ENCODE data around the gene TOPORS. TPM values are rescaled to one million over a fixed set of nuclear protein-coding genes. Genes with fewer than 3 reads are reported as not detected.

Gene TOPORS
- total and polyA plus RNA-seq, 8 donors = 3.0 to 9.0 (median 4.8) TPM

GRCh38 chr9:32518276-32518675, 34.1 kb downstream of the TOPORS start:
- Histone ChIP-seq H3K36me3 (no peaks in the 10 kb centered on the region), H3K27ac (no peak overlapping the region), H3K9me3 (no peaks in the 10 kb centered on the region), H3K4me3 (no peak overlapping the region), H3K4me1 (peaks cover 0 to 8% (median 6%) of the 10 kb centered on the region in 3 donors), H3K27me3 (no peaks in the 10 kb centered on the region)
- no peak for ATAC-seq
- 93 to 100% methylated on average over 1 of the region's 1 CpG for WGBS, 2 donors
- no peak for TF ChIP-seq CTCF (IDR thresholded peaks at IDR 0.05)
- DNase-seq = no peak
- FAIRE-seq = no peak
- intact Hi-C loops (cut with DNase I) = no loop called here

- FAIRE-seq (no peak), DNase-seq (no peak), ATAC-seq (no peak)
- TF ChIP-seq CTCF (IDR thresholded peaks at IDR 0.05) = no peak
- intact Hi-C loops (cut with DNase I) = no loop called here
- H3K9me3 ChIP-seq = no peaks in the 10 kb centered on the region
- H3K27ac ChIP-seq = no peak overlapping the region
- H3K36me3 ChIP-seq = no peaks in the 10 kb centered on the region
- no peak overlapping the region for H3K4me3 ChIP-seq
- H3K4me1 ChIP-seq = peaks cover 0 to 3% (median 0%) of the 10 kb centered on the region in 3 donors
- no peaks in the 10 kb centered on the region for H3K27me3 ChIP-seq
These were observed 36.1 kb downstream of the TOPORS start for GRCh38 chr9:32516241-32516640.

GRCh38 chr9:32508728-32509127, 43.7 kb downstream of the TOPORS start:
- no peak for TF ChIP-seq CTCF (IDR thresholded peaks at IDR 0.05)
- H3K27me3 ChIP-seq = no peaks in the 10 kb centered on the region
- H3K9me3 ChIP-seq = no peaks in the 10 kb centered on the region
- intact Hi-C loops (cut with DNase I) = loop anchor here in 2 of 3 donors (10.0 kb wide), 2 partner anchors 74 to 94 kb away; no protein-coding TSS in a partner anchor
- no peak for ATAC-seq
- no peaks in the 10 kb centered on the region for H3K36me3 ChIP-seq
- no peak for DNase-seq
- 98 to 100% methylated on average over 1 of the region's 1 CpG for WGBS, 2 donors
- H3K4me3 ChIP-seq = no peak overlapping the region
- no peak overlapping the region for H3K27ac ChIP-seq
- H3K4me1 ChIP-seq = peaks cover 0 to 6% (median 0%) of the 10 kb centered on the region in 3 donors
- FAIRE-seq = no peak

GRCh38 chr9:32503008-32503407, 49.4 kb downstream of the TOPORS start:
- FAIRE-seq (no peak), DNase-seq (no peak), ATAC-seq (no peak)
- Histone ChIP-seq H3K27ac (no peak overlapping the region), H3K9me3 (no peaks in the 10 kb centered on the region), H3K27me3 (no peaks in the 10 kb centered on the region), H3K4me1 (peaks cover 0 to 6% (median 0%) of the 10 kb centered on the region in 3 donors), H3K4me3 (no peak overlapping the region), H3K36me3 (peaks cover 0 to 17% (median 0%) of the 10 kb centered on the region in 3 donors)
- intact Hi-C loops (cut with DNase I) = loop anchor here in 2 of 3 donors (10.0 kb wide), 2 partner anchors 68 to 88 kb away; no protein-coding TSS in a partner anchor
- TF ChIP-seq CTCF (IDR thresholded peaks at IDR 0.05) = no peak
- 86 to 90% methylated on average over 3 of the region's 3 CpGs for WGBS, 2 donors

GRCh38 chr9:32502464-32502863, 49.9 kb downstream of the TOPORS start:
- TF ChIP-seq CTCF (IDR thresholded peaks at IDR 0.05) = no peak
- Histone ChIP-seq H3K27ac (no peak overlapping the region), H3K4me1 (peaks cover 0 to under 1% (median 0%) of the 10 kb centered on the region in 3 donors), H3K9me3 (no peaks in the 10 kb centered on the region), H3K27me3 (no peaks in the 10 kb centered on the region), H3K4me3 (no peak overlapping the region), H3K36me3 (peaks cover 0 to 20% (median 0%) of the 10 kb centered on the region in 3 donors)
- ATAC-seq (no peak), FAIRE-seq (no peak), DNase-seq (no peak)
- intact Hi-C loops (cut with DNase I) = loop anchor here in 2 of 3 donors (10.0 kb wide), 2 partner anchors 68 to 88 kb away; no protein-coding TSS in a partner anchor
- WGBS, 2 donors = 54 to 73% methylated on average over 4 of the region's 4 CpGs

Measured in pancreas (tissue), 10 donors.